OCI-LY7 (cell line): ENCODE measurements around the gene LAGE3. TPM values are rescaled to one million over a fixed set of nuclear protein-coding genes. Genes with fewer than 3 reads are reported as not detected.

Source experiments
- BruUV-seq: library from RNA; stranded (reverse); fragments of 400-500 nt; replicated peaks from 2 replicates; lab custom pipeline; 2021; lab: Mats Ljungman, UMichigan
- CTCF ChIA-PET: fragments of 300-600 bp; sonication (Branson Sonifier 250); formaldehyde crosslinking; loops from one replicate; lab custom pipeline; 2022; ENCODE audit warnings: antibody characterized with exemption; ENCODE audit not compliant: unreplicated experiment; lab: Charles Lee
- POLR2A ChIA-PET: fragments of 300-600 bp; sonication (Branson Sonifier 250); formaldehyde crosslinking; loops from one replicate; lab custom pipeline; 2022; ENCODE audit warnings: antibody characterized with exemption; lab: Charles Lee
- DNase-seq: peaks from one replicate; pipeline ENCODE4 v3.0.0-alpha.2; 2015; ENCODE audit warnings: low spot score
- H2AFZ ChIP-seq: fragments of 200-600 bp; sonication (generic), shearing (Covaris generic); 2 replicates; pipeline ENCODE4 v1.6.1; 2014; ENCODE audit warnings: mild to moderate bottlenecking, antibody characterized with exemption, low read length, moderate library complexity
- H3K27ac ChIP-seq: fragments of 200-600 bp; sonication (generic); 2 replicates; pipeline ENCODE4 v1.5.1; 2014; ENCODE audit warnings: mixed run types, low read depth, mild to moderate bottlenecking, moderate library complexity, low read length, inconsistent platforms; ENCODE audit not compliant: poor library complexity, severe bottlenecking
- H3K36me3 ChIP-seq: fragments of 200-600 bp; sonication (generic); 2 replicates; pipeline ENCODE4 v1.6.1; 2014; ENCODE audit warnings: mild to moderate bottlenecking, antibody characterized with exemption, low read length, moderate library complexity, mixed read lengths; ENCODE audit not compliant: insufficient read depth
- H3K4me1 ChIP-seq: fragments of 200-600 bp; sonication (generic); 2 replicates; pipeline ENCODE4 v1.5.1; 2014; ENCODE audit warnings: mild to moderate bottlenecking, low read length; ENCODE audit not compliant: insufficient read depth, poor library complexity, severe bottlenecking
- H3K4me2 ChIP-seq: fragments of 200-600 bp; sonication (generic); 2 replicates; pipeline ENCODE4 v1.6.1; 2014; ENCODE audit warnings: mild to moderate bottlenecking, low read length
- H3K4me3 ChIP-seq: fragments of 200-600 bp; sonication (generic); 2 replicates; pipeline ENCODE4 v1.5.1; 2014; ENCODE audit warnings: mild to moderate bottlenecking, low read depth, low read length; ENCODE audit not compliant: poor library complexity, severe bottlenecking
- H3K79me2 ChIP-seq: fragments of 200-600 bp; sonication (generic); 2 replicates; pipeline ENCODE4 v1.6.1; 2016; ENCODE audit warnings: low read depth, mild to moderate bottlenecking, low read length, moderate library complexity, mixed read lengths; ENCODE audit not compliant: insufficient read depth
- H3K9me2 ChIP-seq: fragments of 200-600 bp; sonication (generic); 2 replicates; pipeline ENCODE4 v1.6.1; 2016; ENCODE audit warnings: mild to moderate bottlenecking, low read length, mixed read lengths; ENCODE audit not compliant: insufficient read depth
- H3K9me3 ChIP-seq: fragments of 200-600 bp; sonication (generic); 2 replicates; pipeline ENCODE4 v1.6.1; 2014; ENCODE audit warnings: mild to moderate bottlenecking, mixed run types, low read length, mixed read lengths
- H4K20me1 ChIP-seq: fragments of 200-600 bp; sonication (generic); 2 replicates; pipeline ENCODE4 v1.6.1; 2014; ENCODE audit warnings: mild to moderate bottlenecking, antibody characterized with exemption, low read length, moderate library complexity, mixed read lengths; ENCODE audit not compliant: insufficient read depth
- EZH2phosphoT487 ChIP-seq: fragments of 200-600 bp; sonication (generic); IDR thresholded peaks from 2 replicates; pipeline ENCODE4 v1.6.1; 2018; ENCODE audit warnings: low read depth, borderline replicate concordance, mild to moderate bottlenecking, mixed run types, antibody characterized with exemption, low read length, moderate library complexity, mixed read lengths
- intact Hi-C: fragments of 100-400 bp; cut with micrococcal nuclease; formaldehyde crosslinking; loops from one replicate; pipeline ENCODE4 v1.10.0; 2022; ENCODE audit not compliant: unreplicated experiment
- total RNA-seq, 2 experiments: library from RNA; depleted of rRNA in 1 of 2; stranded (reverse); fragments of >200 nt in 1 of 2; shearing (Covaris generic) in 1 of 2; gene quantifications; 2 replicates each; pipeline ENCODE4 v1.2.3, GENCODE V29; 2014 to 2022
- TF ChIP-seq, protein P1 (sequence below): fragments of 200-600 bp; sonication (generic); conservative IDR thresholded peaks from 2 replicates; pipeline ENCODE4 v1.5.1; 2014; ENCODE audit warnings: mild to moderate bottlenecking, antibody characterized with exemption, low read length, moderate library complexity, mixed read lengths

The LAGE3 gene
- total RNA-seq, 2 experiments from 2014 or later = 40.6 to 70.1 TPM

GRCh38 chrX:154471839-154472684, 7.0 kb downstream of the LAGE3 start:
- BruUV-seq = no TSS peak
- intact Hi-C loops = no loop called here
- CTCF ChIA-PET = no interaction called here

DNA sequence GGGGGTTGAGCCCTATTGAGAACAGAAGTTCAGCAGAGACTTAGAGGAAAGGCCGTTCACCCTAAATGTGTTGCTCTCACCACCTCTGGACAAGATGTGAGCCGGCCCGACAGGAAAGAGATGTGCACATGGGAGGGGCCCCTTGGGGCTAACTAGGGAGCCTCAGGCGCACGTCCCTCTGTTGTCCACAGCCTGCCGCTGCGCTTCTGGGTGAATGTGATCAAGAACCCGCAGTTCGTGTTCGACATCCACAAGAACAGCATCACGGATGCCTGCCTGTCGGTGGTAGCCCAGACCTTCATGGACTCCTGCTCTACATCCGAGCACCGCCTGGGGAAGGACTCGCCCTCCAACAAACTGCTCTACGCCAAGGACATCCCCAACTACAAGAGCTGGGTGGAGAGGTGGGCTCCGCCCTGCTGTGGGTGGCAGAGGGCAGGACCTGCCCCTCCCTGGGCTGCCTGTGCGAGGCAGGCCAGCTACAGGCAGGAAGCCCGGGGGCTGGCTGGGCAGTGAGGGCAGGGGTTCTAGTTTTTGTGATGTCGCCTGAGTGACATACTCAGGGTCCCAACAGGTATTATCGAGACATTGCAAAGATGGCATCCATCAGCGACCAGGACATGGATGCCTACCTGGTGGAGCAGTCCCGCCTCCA, 8.0 kb downstream of the LAGE3 start:
- Histone ChIP-seq H3K9me2 (no peaks in the 10 kb centered on the region), H3K27ac (no peak overlapping the region), H3K4me3 (no peak overlapping the region), H3K36me3 (no peaks in the 10 kb centered on the region), H3K79me2 (no peaks in the 10 kb centered on the region), H3K4me2 (no peak overlapping the region), H2AFZ (no peak overlapping the region), H4K20me1 (no peaks in the 10 kb centered on the region), H3K4me1 (no peaks in the 10 kb centered on the region), H3K9me3 (no peaks in the 10 kb centered on the region)
- POLR2A ChIA-PET = no interaction called here
- CTCF ChIA-PET = no interaction called here
- intact Hi-C loops = no loop called here
- BruUV-seq = no TSS peak
- no peak for DNase-seq
- TF ChIP-seq, protein P1, sequence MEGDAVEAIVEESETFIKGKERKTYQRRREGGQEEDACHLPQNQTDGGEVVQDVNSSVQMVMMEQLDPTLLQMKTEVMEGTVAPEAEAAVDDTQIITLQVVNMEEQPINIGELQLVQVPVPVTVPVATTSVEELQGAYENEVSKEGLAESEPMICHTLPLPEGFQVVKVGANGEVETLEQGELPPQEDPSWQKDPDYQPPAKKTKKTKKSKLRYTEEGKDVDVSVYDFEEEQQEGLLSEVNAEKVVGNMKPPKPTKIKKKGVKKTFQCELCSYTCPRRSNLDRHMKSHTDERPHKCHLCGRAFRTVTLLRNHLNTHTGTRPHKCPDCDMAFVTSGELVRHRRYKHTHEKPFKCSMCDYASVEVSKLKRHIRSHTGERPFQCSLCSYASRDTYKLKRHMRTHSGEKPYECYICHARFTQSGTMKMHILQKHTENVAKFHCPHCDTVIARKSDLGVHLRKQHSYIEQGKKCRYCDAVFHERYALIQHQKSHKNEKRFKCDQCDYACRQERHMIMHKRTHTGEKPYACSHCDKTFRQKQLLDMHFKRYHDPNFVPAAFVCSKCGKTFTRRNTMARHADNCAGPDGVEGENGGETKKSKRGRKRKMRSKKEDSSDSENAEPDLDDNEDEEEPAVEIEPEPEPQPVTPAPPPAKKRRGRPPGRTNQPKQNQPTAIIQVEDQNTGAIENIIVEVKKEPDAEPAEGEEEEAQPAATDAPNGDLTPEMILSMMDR = no peak
- TF ChIP-seq EZH2phosphoT487 = no peak

More at GRCh38 chrX:154471839-154472684, 7.0 kb downstream of the LAGE3 start:
- POLR2A ChIA-PET = no interaction called here
- Histone ChIP-seq H3K27ac (no peak overlapping the region), H4K20me1 (no peaks in the 10 kb centered on the region), H3K36me3 (no peaks in the 10 kb centered on the region), H3K79me2 (no peaks in the 10 kb centered on the region), H3K4me1 (no peaks in the 10 kb centered on the region), H2AFZ (no peak overlapping the region), H3K9me2 (no peaks in the 10 kb centered on the region), H3K9me3 (no peaks in the 10 kb centered on the region), H3K4me3 (no peak overlapping the region), H3K4me2 (no peak overlapping the region)
- DNase-seq = no peak
- no peak for TF ChIP-seq EZH2phosphoT487
- TF ChIP-seq, protein P1 = no peak

DNA sequence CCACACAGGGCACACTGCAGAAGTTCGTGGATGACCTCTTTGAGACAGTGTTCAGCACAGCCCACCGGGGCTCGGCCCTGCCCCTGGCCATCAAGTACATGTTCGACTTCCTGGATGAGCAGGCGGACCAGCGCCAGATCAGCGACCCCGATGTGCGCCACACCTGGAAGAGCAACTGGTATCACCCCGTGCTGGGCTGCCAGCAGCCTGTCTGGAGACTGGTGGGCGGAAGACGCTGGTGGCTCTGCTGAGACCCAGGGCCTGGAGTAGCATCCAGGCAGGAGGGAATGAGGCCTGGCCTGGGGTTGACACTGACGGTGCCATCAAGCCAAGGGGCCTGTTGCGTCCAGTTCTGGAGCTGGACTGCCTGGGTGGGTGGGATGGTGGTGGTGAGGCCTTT, 8.6 kb downstream of the LAGE3 start:
- Histone ChIP-seq H3K4me2 (no peak overlapping the region), H3K4me1 (no peaks in the 10 kb centered on the region), H4K20me1 (no peaks in the 10 kb centered on the region), H2AFZ (no peak overlapping the region), H3K9me3 (no peaks in the 10 kb centered on the region), H3K4me3 (no peak overlapping the region), H3K27ac (no peak overlapping the region), H3K36me3 (no peaks in the 10 kb centered on the region), H3K79me2 (no peaks in the 10 kb centered on the region), H3K9me2 (no peaks in the 10 kb centered on the region)
- no peak for TF ChIP-seq EZH2phosphoT487
- TF ChIP-seq, protein P1 = no peak
- BruUV-seq = no TSS peak
- intact Hi-C loops = no loop called here
- CTCF ChIA-PET = no interaction called here
- no peak for DNase-seq
- POLR2A ChIA-PET = no interaction called here
